HuH-7.5 (cell line): Measurements from ENCODE around the gene TLNRD1.
A peak's percentile ranks its signal among the peaks of the same experiment; 100 is the strongest.

ENCODE experiments used
- DNase-seq: peaks from one replicate; pipeline ENCODE4 v3.0.0; 2011; ENCODE audit warnings: low spot score

Gene TLNRD1

GRCh38 chr15:81002009-81002330 is 1.2 kb downstream of the TLNRD1 start:
- peak; percentile 74 for DNase-seq

- DNase-seq = peak; percentile 73
These were observed 1.8 kb downstream of the TLNRD1 start for GRCh38 chr15:81002331-81003096.

GRCh38 chr15:81003097-81003350 is 2.3 kb downstream of the TLNRD1 start:
- DNase-seq = no peak

GRCh38 chr15:81006124-81006523 is 5.4 kb downstream of the TLNRD1 start:
- no peak for DNase-seq

GRCh38 chr15:81007428-81008064 is 6.8 kb downstream of the TLNRD1 start:
- no peak for DNase-seq

GRCh38 chr15:81008312-81008711 is 7.6 kb downstream of the TLNRD1 start:
- DNase-seq = no peak

GRCh38 chr15:81010086-81010485 is 9.4 kb downstream of the TLNRD1 start:
- DNase-seq = no peak

GRCh38 chr15:81011593-81011992 is 10.9 kb downstream of the TLNRD1 start:
- DNase-seq = no peak

GRCh38 chr15:81012588-81012987 is 11.9 kb downstream of the TLNRD1 start:
- DNase-seq = no peak

GRCh38 chr15:81013396-81013929 is 12.7 kb downstream of the TLNRD1 start:
- no peak for DNase-seq

- no peak for DNase-seq
These were observed 13.8 kb downstream of the TLNRD1 start for GRCh38 chr15:81014446-81015093.

GRCh38 chr15:81015621-81016488 is 15.1 kb downstream of the TLNRD1 start:
- no peak for DNase-seq

- DNase-seq = no peak
These were observed 15.9 kb downstream of the TLNRD1 start for GRCh38 chr15:81016489-81017068.

- no peak for DNase-seq
These were observed 17.5 kb downstream of the TLNRD1 start for GRCh38 chr15:81018197-81018596.

GRCh38 chr15:81021321-81021720 is 20.6 kb downstream of the TLNRD1 start:
- no peak for DNase-seq

GRCh38 chr15:81023483-81024264 is 23.0 kb downstream of the TLNRD1 start:
- DNase-seq = no peak

GRCh38 chr15:81024265-81024872 is 23.6 kb downstream of the TLNRD1 start:
- DNase-seq = no peak

GRCh38 chr15:81024936-81025335 is 24.2 kb downstream of the TLNRD1 start:
- no peak for DNase-seq

- DNase-seq = no peak
These were observed 25.1 kb downstream of the TLNRD1 start for GRCh38 chr15:81025721-81026370.
